K562 (cell line): ENCODE measurements around the gene TBXA2R. TPM values are rescaled to one million over a fixed set of nuclear protein-coding genes. Genes with fewer than 3 reads are reported as not detected.
A peak's percentile ranks its signal among the peaks of the same experiment; 100 is the strongest.

Source experiments
- ATAC-seq: fragments of 200-7000 bp; cut with Tn5 transposase; 3 replicates; pipeline ENCODE4 v1.9.1; 2020; ENCODE audit warnings: moderate library complexity
- BruUV-seq: library from RNA; stranded (reverse); fragments of 400-500 nt; replicated peaks from 2 replicates; lab custom pipeline; 2021; lab: Mats Ljungman, UMichigan
- CTCF ChIA-PET: fragments of 300-600 bp; formaldehyde crosslinking; extraction: SDS; loops from one replicate; lab custom pipeline; 2021; ENCODE audit warnings: low intra/inter-chr PET ratio; lab: Yijun Ruan, JAX
- POLR2A ChIA-PET: fragments of 300-600, 350-650 bp; sonication (Branson Sonifier 250); formaldehyde crosslinking; extraction: SDS; loops from one replicate; lab custom pipeline; 2021; ENCODE audit warnings: antibody characterized with exemption, inconsistent platforms; lab: Yijun Ruan, JAX
- DNase-seq, 4 experiments: peaks; one replicate each; pipeline versions ENCODE4 v3.0.0 to v3.0.0-alpha.2; 2011 to 2018; ENCODE audit warnings: low spot score in 3 of 4, mixed read lengths in 3 of 4; ENCODE audit errors: extremely low read depth in 1 of 4
- FAIRE-seq: peaks from 2 replicates; lab custom pipeline; 2011; peaks lifted over from hg19 to GRCh38; lab: Jason Lieb, UNC
- H2AFZ ChIP-seq: 2 replicates; pipeline ENCODE4 v1.6.0; 2011; ENCODE audit warnings: low read depth, low read length, control low read depth, inconsistent platforms
- H3K27ac ChIP-seq: fragments of 200-600 bp; 3 replicates; pipeline ENCODE4 v1.8.0; 2011; ENCODE audit warnings: low read depth, mild to moderate bottlenecking, control low read depth, inconsistent platforms, low read length, moderate library complexity, mixed read lengths; ENCODE audit errors: extremely low read depth
- H3K27me3 ChIP-seq, 2 experiments: fragments of 300-600 bp in 1 of 2; 2 replicates in 1 of 2; 3 replicates in 1 of 2; pipeline versions ENCODE4 v1.6.0 to v1.8.0; 2011; ENCODE audit warnings: inconsistent platforms in 2 of 2, low read length in 2 of 2, mild to moderate bottlenecking in 1 of 2, mixed read lengths in 1 of 2, moderate library complexity in 1 of 2; ENCODE audit not compliant: control insufficient read depth in 2 of 2, insufficient read depth in 2 of 2
- H3K36me3 ChIP-seq: fragments of 300-600 bp; 3 replicates; pipeline ENCODE4 v1.8.0; 2011; ENCODE audit warnings: mild to moderate bottlenecking, low read length, inconsistent platforms; ENCODE audit not compliant: control insufficient read depth, insufficient read depth
- H3K4me1 ChIP-seq, 2 experiments: fragments of 200-600 bp in 1 of 2; replicated peaks in 1 of 2; 2 replicates in 1 of 2; 3 replicates in 1 of 2; pipeline versions ENCODE4 v1.5.1 to v1.8.0; 2011; ENCODE audit warnings: inconsistent platforms in 2 of 2, low read length in 2 of 2, mild to moderate bottlenecking in 1 of 2, mixed read lengths in 1 of 2, moderate library complexity in 1 of 2; ENCODE audit not compliant: control insufficient read depth in 2 of 2, insufficient read depth in 2 of 2
- H3K4me2 ChIP-seq: 2 replicates; pipeline ENCODE4 v1.6.1; 2011; ENCODE audit warnings: low read length, control low read depth, inconsistent platforms, mixed read lengths; ENCODE audit not compliant: insufficient read depth
- H3K4me3 ChIP-seq: fragments of 200-600 bp; sonication (generic), shearing (Covaris generic); 2 replicates; pipeline ENCODE4 v1.5.1; 2016; ENCODE audit warnings: control low read depth, inconsistent platforms
- H3K79me2 ChIP-seq: fragments of 200-600 bp; 3 replicates; pipeline ENCODE4 v1.8.0; 2011; ENCODE audit warnings: low read length, inconsistent platforms; ENCODE audit not compliant: control insufficient read depth, insufficient read depth
- H3K9ac ChIP-seq, 2 experiments: 2 replicates each; pipeline versions ENCODE4 v1.6.0 to v1.6.1; 2011; ENCODE audit warnings: low read depth in 2 of 2, low read length in 2 of 2, control low read depth in 1 of 2, inconsistent platforms in 1 of 2, mild to moderate bottlenecking in 1 of 2, mixed read lengths in 1 of 2; ENCODE audit not compliant: insufficient read depth in 1 of 2
- H3K9me1 ChIP-seq: one replicate; pipeline ENCODE4 v1.6.0; 2011; ENCODE audit warnings: inconsistent platforms, mild to moderate bottlenecking, low read length, moderate library complexity; ENCODE audit not compliant: control insufficient read depth, insufficient read depth
- H3K9me3 ChIP-seq: replicated peaks from 2 replicates; pipeline ENCODE4 v1.5.1; 2011; ENCODE audit warnings: low read depth, low read length, inconsistent platforms; ENCODE audit not compliant: control insufficient read depth, insufficient read depth
- H4K20me1 ChIP-seq: replicated peaks from 2 replicates; pipeline ENCODE4 v1.6.1; 2011; ENCODE audit warnings: low read length, inconsistent platforms, mixed read lengths; ENCODE audit not compliant: control insufficient read depth, insufficient read depth
- BCL6 ChIP-seq: fragments of 250-450 bp; sonication (Bioruptor Pico); IDR thresholded peaks from 2 replicates; pipeline ENCODE4 v1.4.0; 2020
- FOXK2 ChIP-seq, 2 experiments: fragments of 450-650 bp; IDR thresholded peaks in 1 of 2; conservative IDR thresholded peaks in 1 of 2; 2 replicates each; pipeline ENCODE4 v1.6.1; 2016; ENCODE audit warnings: low read depth in 2 of 2, mild to moderate bottlenecking in 1 of 2
- HCFC1 ChIP-seq: IDR thresholded peaks from 2 replicates; pipeline ENCODE4 v1.6.1; 2012; ENCODE audit warnings: low read depth, low read length, improper control_type of control experiment
- HIVEP1 ChIP-seq: fragments of 250-450 bp; sonication (Bioruptor Pico); IDR thresholded peaks from 2 replicates; pipeline ENCODE4 v1.4.0; 2020; ENCODE audit warnings: mild to moderate bottlenecking
- HNRNPL ChIP-seq: fragments of 200-400 bp; formaldehyde crosslinking; IDR thresholded peaks from 2 replicates; pipeline ENCODE4 v1.6.1; 2017; ENCODE audit warnings: low read depth, mild to moderate bottlenecking, low read length
- SREBF1 ChIP-seq: fragments of 150-350 bp; IDR thresholded peaks from 2 replicates; pipeline ENCODE4 v1.6.1; 2014; ENCODE audit warnings: antibody characterized with exemption, low read depth, low read length, borderline replicate concordance
- TBP ChIP-seq: optimal IDR thresholded peaks from 2 replicates; pipeline ENCODE3; 2011; ENCODE audit warnings: low read depth, low read length, improper control_type of control experiment
- VEZF1 ChIP-seq: fragments of 200-800 bp; sonication (Bioruptor generic); IDR thresholded peaks from 2 replicates; pipeline ENCODE4 v1.6.1; 2017; ENCODE audit warnings: missing genetic modification characterization, missing compliant biosample characterization
- ZBTB2 ChIP-seq: fragments of 450-650 bp; IDR thresholded peaks from 2 replicates; pipeline ENCODE4 v1.6.1; 2016; ENCODE audit warnings: antibody characterized with exemption
- ZNF175 ChIP-seq: fragments of 200-800 bp; sonication (Bioruptor generic); IDR thresholded peaks from 2 replicates; pipeline ENCODE4 v1.6.1; 2016; ENCODE audit warnings: low read depth, mild to moderate bottlenecking, missing genetic modification characterization, missing compliant biosample characterization
- ZNF280A ChIP-seq: fragments of 450-650 bp; IDR thresholded peaks from 2 replicates; pipeline ENCODE4 v1.6.1; 2018; ENCODE audit warnings: mild to moderate bottlenecking, low read depth; ENCODE audit not compliant: partially characterized antibody
- ZNF740 ChIP-seq, 3 experiments: fragments of 200-800 bp in 1 of 3; sonication (Bioruptor generic) in 1 of 3; sonication (generic) in 1 of 3; formaldehyde crosslinking in 1 of 3; IDR thresholded peaks; 2 replicates each; pipeline versions ENCODE4 v1.6.1 to v1.8.0; 2016 to 2022; ENCODE audit warnings: mild to moderate bottlenecking in 2 of 3, missing compliant biosample characterization in 2 of 3, missing genetic modification characterization in 2 of 3, missing genetic modification reagents in 1 of 3
- WGBS: fragments of 100-300 bp; shearing (Covaris generic); methylation state at CpG from one replicate; pipeline ENCODE4 v1.1.6; 2016; ENCODE audit warnings: low coverage, mixed read lengths; ENCODE audit not compliant: insufficient coverage; ENCODE audit errors: missing lambda C conversion rate; 5-methylcytosine and 5-hydroxymethylcytosine counted together
- in situ Hi-C: fragments of 300-500 bp; cut with MboI; formaldehyde crosslinking; loops from 4 replicates; pipeline ENCODE4 v1.15.0; 2018; ENCODE audit warnings: inconsistent platforms, mixed read lengths
- intact Hi-C: fragments of 100-400 bp; cut with micrococcal nuclease; formaldehyde crosslinking; loops from 2 replicates; pipeline ENCODE4 v1.14.2; 2022
- polyA plus RNA-seq, 8 experiments: library from polyadenylated mRNA; depleted of rRNA in 4 of 8; stranded (reverse) in 5 of 8; unstranded in 3 of 8; fragments of >200 nt; fragmentation: Nextera tagmentation in 2 of 8; fragmentation: Illumina TruSeq in 1 of 8; extraction: Ambion mirVana in 2 of 8; extraction: Trizol in 1 of 8; gene quantifications; 2 replicates each; pipeline versions ENCODE4 v1.2.1 to v1.2.3, GENCODE V29; 2011 to 2014; ENCODE audit warnings: inconsistent platforms in 1 of 8, missing spikeins in 1 of 8
- total RNA-seq, 7 experiments: library from RNA; depleted of rRNA in 6 of 7; stranded (reverse); fragments of >200 nt in 6 of 7; fragmentation: Illumina TruSeq in 2 of 7; extraction: Trizol in 2 of 7; gene quantifications; 2 replicates each; pipeline versions ENCODE4 v1.2.1 to v1.2.3, GENCODE V29; 2011 to 2021; ENCODE audit warnings: low replicate concordance in 1 of 7

TBXA2R gene
- total and polyA plus RNA-seq, 9 of the 15 experiments (the other 6 are each of a cell fraction or from before 2014, with no cell fraction given): 1.5 to 24.0 (median 2.8) TPM

- POLR2A ChIA-PET: interaction anchor here (0.6 to 1.1 kb wide), 2 partner anchors 11 to 62 kb away, joined by 3 read pairs; no protein-coding TSS in a partner anchor
- 76% methylated on average over 16 of the region's 28 CpGs for WGBS
- DNase-seq (no peak), ATAC-seq (no peak; the same call in 2 of the 3 replicates), FAIRE-seq (no peak)
- Histone ChIP-seq H3K4me1 (peaks cover 0 to 48% of the 10 kb centered on the region in 2 experiments; a peak in 3 of 5 replicates), H3K4me2 (no peak overlapping the region), H3K36me3 (peaks cover 37% of the 10 kb centered on the region; the same call in 1 of the 3 replicates), H3K79me2 (no peaks in the 10 kb centered on the region), H3K9ac (no peak overlapping the region; a peak in 1 of 4 replicates), H3K27ac (no peak overlapping the region), H4K20me1 (peaks cover 7% of the 10 kb centered on the region; the same call in 1 of the 2 replicates), H2AFZ (no peak overlapping the region), H3K27me3 (no peaks in the 10 kb centered on the region), H3K9me1 (peaks cover 4% of the 10 kb centered on the region), H3K9me3 (no peaks in the 10 kb centered on the region), H3K4me3 (no peak overlapping the region)
- in situ Hi-C loops (no loop called here), intact Hi-C loops (no loop called here)
- BruUV-seq: no TSS peak
- CTCF ChIA-PET: no interaction called here
- TF ChIP-seq VEZF1 (CRISPR knock-in tag) (0 out of 2 replicates have a peak, but pooled peaks have one; percentile 21), ZNF175 (CRISPR knock-in tag) (no peak), SREBF1 (no peak), ZNF280A (no peak), TBP (no peak), HIVEP1 (CRISPR knock-in tag) (no peak), FOXK2 (conservative IDR thresholded peaks at IDR 0.05 in 1 of 2, IDR thresholded peaks at IDR 0.05 in 1 of 2; ENCODE audit: low read depth in 2 of 2) (no peak), ZBTB2 (no peak), HNRNPL (0 out of 2 replicates have a peak, but pooled peaks have one; percentile 34), ZNF740 (CRISPR knock-in tag; IDR thresholded peaks at IDR 0.05) (no peak), ZNF740 (tag; IDR thresholded peaks at IDR 0.05) (peak in 1 of 2 experiments; percentile 26; a peak in 1 of 4 replicates), BCL6 (CRISPR knock-in tag) (no peak), HCFC1 (no peak)
Measured at GRCh38 chr19:3643674-3644313, 37.1 kb upstream of the TBXA2R start.
